ENCODE data around the gene GNL1. TPM values are rescaled to one million over a fixed set of nuclear protein-coding genes. Genes with fewer than 3 reads are reported as not detected.

GNL1 gene
- total and polyA plus RNA-seq, 10 of the 15 experiments (the other 5 are each of a cell fraction or from before 2014, with no cell fraction given): 0.18 to 64.5 (median 45.5) TPM

DNA sequence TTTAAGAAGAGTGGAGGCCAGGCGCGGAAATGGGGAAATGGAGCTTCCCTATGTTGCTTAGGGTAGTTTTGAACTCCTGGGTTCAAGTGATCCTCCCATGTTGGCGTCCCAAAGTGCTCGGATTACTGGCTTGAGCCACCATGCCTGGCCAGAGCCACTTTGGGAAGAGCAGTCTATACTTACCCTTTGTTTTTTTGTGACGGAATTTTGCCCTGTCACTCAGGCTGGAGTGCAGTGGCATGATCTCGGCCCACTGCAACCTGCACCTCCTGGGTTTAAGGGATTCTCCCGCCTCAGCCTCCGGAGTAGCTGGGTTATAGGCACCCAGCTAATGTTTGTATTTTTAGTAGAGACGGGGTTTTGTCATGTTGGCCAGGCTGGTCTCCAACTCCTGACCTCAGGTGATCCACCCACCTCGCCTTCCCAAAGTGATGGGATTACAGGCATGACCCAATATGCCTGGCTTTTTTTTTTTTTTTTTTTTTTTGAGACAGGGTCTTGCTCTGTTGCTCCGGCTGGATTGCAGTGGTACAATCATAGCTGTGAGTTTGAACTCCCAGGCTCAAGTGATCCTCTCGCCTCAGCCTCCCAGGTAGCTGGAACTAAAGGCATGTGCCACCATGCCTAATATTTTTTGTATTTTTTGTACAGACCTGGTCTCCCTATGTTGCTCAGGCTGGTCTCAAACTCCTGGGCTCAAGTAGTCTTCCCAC, 42.8 kb upstream of the GNL1 start (continued):
- TF ChIP-seq, protein P1, sequence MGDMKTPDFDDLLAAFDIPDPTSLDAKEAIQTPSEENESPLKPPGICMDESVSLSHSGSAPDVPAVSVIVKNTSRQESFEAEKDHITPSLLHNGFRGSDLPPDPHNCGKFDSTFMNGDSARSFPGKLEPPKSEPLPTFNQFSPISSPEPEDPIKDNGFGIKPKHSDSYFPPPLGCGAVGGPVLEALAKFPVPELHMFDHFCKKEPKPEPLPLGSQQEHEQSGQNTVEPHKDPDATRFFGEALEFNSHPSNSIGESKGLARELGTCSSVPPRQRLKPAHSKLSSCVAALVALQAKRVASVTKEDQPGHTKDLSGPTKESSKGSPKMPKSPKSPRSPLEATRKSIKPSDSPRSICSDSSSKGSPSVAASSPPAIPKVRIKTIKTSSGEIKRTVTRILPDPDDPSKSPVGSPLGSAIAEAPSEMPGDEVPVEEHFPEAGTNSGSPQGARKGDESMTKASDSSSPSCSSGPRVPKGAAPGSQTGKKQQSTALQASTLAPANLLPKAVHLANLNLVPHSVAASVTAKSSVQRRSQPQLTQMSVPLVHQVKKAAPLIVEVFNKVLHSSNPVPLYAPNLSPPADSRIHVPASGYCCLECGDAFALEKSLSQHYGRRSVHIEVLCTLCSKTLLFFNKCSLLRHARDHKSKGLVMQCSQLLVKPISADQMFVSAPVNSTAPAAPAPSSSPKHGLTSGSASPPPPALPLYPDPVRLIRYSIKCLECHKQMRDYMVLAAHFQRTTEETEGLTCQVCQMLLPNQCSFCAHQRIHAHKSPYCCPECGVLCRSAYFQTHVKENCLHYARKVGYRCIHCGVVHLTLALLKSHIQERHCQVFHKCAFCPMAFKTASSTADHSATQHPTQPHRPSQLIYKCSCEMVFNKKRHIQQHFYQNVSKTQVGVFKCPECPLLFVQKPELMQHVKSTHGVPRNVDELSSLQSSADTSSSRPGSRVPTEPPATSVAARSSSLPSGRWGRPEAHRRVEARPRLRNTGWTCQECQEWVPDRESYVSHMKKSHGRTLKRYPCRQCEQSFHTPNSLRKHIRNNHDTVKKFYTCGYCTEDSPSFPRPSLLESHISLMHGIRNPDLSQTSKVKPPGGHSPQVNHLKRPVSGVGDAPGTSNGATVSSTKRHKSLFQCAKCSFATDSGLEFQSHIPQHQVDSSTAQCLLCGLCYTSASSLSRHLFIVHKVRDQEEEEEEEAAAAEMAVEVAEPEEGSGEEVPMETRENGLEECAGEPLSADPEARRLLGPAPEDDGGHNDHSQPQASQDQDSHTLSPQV (IDR thresholded peaks at IDR 0.05): no peak
- TF ChIP-seq RBBP5 (conservative IDR thresholded peaks at IDR 0.05) (no peak), PML (IDR thresholded peaks at IDR 0.05; ENCODE audit: low read length) (no peak), ATF7 (IDR thresholded peaks at IDR 0.05; ENCODE audit: low read depth) (no peak), BACH1 (IDR thresholded peaks at IDR 0.05; ENCODE audit: borderline replicate concordance) (no peak), HDAC6 (IDR thresholded peaks at IDR 0.05; ENCODE audit: unreplicated experiment) (no peak), KAT2A (conservative IDR thresholded peaks at IDR 0.05; ENCODE audit: control insufficient read depth, low read depth, low read length) (no peak)
- TF ChIP-seq, protein P2, sequence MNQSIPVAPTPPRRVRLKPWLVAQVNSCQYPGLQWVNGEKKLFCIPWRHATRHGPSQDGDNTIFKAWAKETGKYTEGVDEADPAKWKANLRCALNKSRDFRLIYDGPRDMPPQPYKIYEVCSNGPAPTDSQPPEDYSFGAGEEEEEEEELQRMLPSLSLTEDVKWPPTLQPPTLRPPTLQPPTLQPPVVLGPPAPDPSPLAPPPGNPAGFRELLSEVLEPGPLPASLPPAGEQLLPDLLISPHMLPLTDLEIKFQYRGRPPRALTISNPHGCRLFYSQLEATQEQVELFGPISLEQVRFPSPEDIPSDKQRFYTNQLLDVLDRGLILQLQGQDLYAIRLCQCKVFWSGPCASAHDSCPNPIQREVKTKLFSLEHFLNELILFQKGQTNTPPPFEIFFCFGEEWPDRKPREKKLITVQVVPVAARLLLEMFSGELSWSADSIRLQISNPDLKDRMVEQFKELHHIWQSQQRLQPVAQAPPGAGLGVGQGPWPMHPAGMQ (IDR thresholded peaks at IDR 0.05; ENCODE audit: borderline replicate concordance): no peak
- TF ChIP-seq, protein P3, sequence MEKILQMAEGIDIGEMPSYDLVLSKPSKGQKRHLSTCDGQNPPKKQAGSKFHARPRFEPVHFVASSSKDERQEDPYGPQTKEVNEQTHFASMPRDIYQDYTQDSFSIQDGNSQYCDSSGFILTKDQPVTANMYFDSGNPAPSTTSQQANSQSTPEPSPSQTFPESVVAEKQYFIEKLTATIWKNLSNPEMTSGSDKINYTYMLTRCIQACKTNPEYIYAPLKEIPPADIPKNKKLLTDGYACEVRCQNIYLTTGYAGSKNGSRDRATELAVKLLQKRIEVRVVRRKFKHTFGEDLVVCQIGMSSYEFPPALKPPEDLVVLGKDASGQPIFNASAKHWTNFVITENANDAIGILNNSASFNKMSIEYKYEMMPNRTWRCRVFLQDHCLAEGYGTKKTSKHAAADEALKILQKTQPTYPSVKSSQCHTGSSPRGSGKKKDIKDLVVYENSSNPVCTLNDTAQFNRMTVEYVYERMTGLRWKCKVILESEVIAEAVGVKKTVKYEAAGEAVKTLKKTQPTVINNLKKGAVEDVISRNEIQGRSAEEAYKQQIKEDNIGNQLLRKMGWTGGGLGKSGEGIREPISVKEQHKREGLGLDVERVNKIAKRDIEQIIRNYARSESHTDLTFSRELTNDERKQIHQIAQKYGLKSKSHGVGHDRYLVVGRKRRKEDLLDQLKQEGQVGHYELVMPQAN (conservative IDR thresholded peaks at IDR 0.05): no peak
- TF ChIP-seq, protein P4, sequence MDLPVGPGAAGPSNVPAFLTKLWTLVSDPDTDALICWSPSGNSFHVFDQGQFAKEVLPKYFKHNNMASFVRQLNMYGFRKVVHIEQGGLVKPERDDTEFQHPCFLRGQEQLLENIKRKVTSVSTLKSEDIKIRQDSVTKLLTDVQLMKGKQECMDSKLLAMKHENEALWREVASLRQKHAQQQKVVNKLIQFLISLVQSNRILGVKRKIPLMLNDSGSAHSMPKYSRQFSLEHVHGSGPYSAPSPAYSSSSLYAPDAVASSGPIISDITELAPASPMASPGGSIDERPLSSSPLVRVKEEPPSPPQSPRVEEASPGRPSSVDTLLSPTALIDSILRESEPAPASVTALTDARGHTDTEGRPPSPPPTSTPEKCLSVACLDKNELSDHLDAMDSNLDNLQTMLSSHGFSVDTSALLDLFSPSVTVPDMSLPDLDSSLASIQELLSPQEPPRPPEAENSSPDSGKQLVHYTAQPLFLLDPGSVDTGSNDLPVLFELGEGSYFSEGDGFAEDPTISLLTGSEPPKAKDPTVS (IDR thresholded peaks at IDR 0.05; ENCODE audit: low read depth, low read length): no peak
- TF ChIP-seq, protein P5, sequence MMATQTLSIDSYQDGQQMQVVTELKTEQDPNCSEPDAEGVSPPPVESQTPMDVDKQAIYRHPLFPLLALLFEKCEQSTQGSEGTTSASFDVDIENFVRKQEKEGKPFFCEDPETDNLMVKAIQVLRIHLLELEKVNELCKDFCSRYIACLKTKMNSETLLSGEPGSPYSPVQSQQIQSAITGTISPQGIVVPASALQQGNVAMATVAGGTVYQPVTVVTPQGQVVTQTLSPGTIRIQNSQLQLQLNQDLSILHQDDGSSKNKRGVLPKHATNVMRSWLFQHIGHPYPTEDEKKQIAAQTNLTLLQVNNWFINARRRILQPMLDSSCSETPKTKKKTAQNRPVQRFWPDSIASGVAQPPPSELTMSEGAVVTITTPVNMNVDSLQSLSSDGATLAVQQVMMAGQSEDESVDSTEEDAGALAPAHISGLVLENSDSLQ (IDR thresholded peaks at IDR 0.05): no peak

Measured in GM12878 (cell line).